Parathyroid adenoma (tissue), 2 donors: Measurements from ENCODE around the gene ZMYND8.

Experiments used
- H2AFZ ChIP-seq: fragments of 300-600 bp; sonication (generic); one replicate; pipeline ENCODE4 v1.7.0; 2017; ENCODE audit warnings: antibody characterized with exemption, mild to moderate bottlenecking
- H3K27ac ChIP-seq: fragments of 300-600 bp; sonication (generic); one replicate; pipeline ENCODE4 v1.7.0; 2017
- H3K27me3 ChIP-seq: fragments of 300-600 bp; sonication (generic); one replicate; pipeline ENCODE4 v1.7.0; 2017; ENCODE audit warnings: low read length; ENCODE audit not compliant: control insufficient read depth, insufficient read depth
- H3K36me3 ChIP-seq: fragments of 300-600 bp; sonication (generic); one replicate; pipeline ENCODE4 v1.7.0; 2017; ENCODE audit warnings: low read length; ENCODE audit not compliant: control insufficient read depth, insufficient read depth
- H3K4me1 ChIP-seq: fragments of 300-600 bp; sonication (generic); one replicate; pipeline ENCODE4 v1.7.0; 2017; ENCODE audit warnings: control low read depth
- H3K4me2 ChIP-seq: fragments of 300-600 bp; sonication (generic); one replicate; pipeline ENCODE4 v1.7.0; 2017; ENCODE audit warnings: low read length
- H3K4me3 ChIP-seq: fragments of 300-600 bp; sonication (generic); one replicate; pipeline ENCODE4 v1.7.0; 2017; ENCODE audit warnings: low read depth, low read length
- H3K79me2 ChIP-seq: fragments of 300-600 bp; sonication (generic); one replicate; pipeline ENCODE4 v1.7.0; 2017; ENCODE audit warnings: control low read depth
- H3K9ac ChIP-seq: fragments of 300-600 bp; sonication (generic); one replicate; pipeline ENCODE4 v1.7.0; 2017; ENCODE audit warnings: mild to moderate bottlenecking
- H3K9me3 ChIP-seq: fragments of 300-600 bp; sonication (generic); one replicate; pipeline ENCODE4 v1.7.0; 2017; ENCODE audit warnings: low read length; ENCODE audit not compliant: control insufficient read depth
- CTCF ChIP-seq: fragments of 300-600 bp; sonication (generic); IDR thresholded peaks from one replicate; pipeline ENCODE4 v1.7.0; 2017; ENCODE audit warnings: antibody characterized with exemption, mild to moderate bottlenecking
- donor health status: primary hyperparathyroidism.

Gene ZMYND8

GRCh38 chr20:47191074-47191673 is 165.3 kb downstream of the ZMYND8 start:
- no peak for TF ChIP-seq CTCF

GRCh38 chr20:47189060-47189459 is 167.4 kb downstream of the ZMYND8 start:
- no peaks in the 10 kb centered on the region for H3K4me1 ChIP-seq
- no peaks in the 10 kb centered on the region for H3K36me3 ChIP-seq
- H3K4me3 ChIP-seq: no peak overlapping the region
- H3K27ac ChIP-seq: no peak overlapping the region
- no peaks in the 10 kb centered on the region for H3K9me3 ChIP-seq
- no peak overlapping the region for H2AFZ ChIP-seq
- H3K79me2 ChIP-seq: no peaks in the 10 kb centered on the region
- no peak for TF ChIP-seq CTCF
- H3K9ac ChIP-seq: no peak overlapping the region
- H3K27me3 ChIP-seq: no peaks in the 10 kb centered on the region
- no peak overlapping the region for H3K4me2 ChIP-seq

More at GRCh38 chr20:47191074-47191673, 165.3 kb downstream of the ZMYND8 start:
- no peak overlapping the region for H3K4me2 ChIP-seq
- H3K27me3 ChIP-seq: no peaks in the 10 kb centered on the region
- H3K9me3 ChIP-seq: no peaks in the 10 kb centered on the region
- H3K36me3 ChIP-seq: no peaks in the 10 kb centered on the region
- H3K4me3 ChIP-seq: no peak overlapping the region
- H2AFZ ChIP-seq: no peak overlapping the region
- no peak overlapping the region for H3K9ac ChIP-seq
- no peaks in the 10 kb centered on the region for H3K79me2 ChIP-seq
- no peak overlapping the region for H3K27ac ChIP-seq
- H3K4me1 ChIP-seq: no peaks in the 10 kb centered on the region

GRCh38 chr20:47188540-47188939 is 168.0 kb downstream of the ZMYND8 start:
- Histone ChIP-seq H3K4me3 (no peak overlapping the region), H2AFZ (no peak overlapping the region), H3K27me3 (no peaks in the 10 kb centered on the region), H3K9ac (no peak overlapping the region), H3K4me2 (no peak overlapping the region), H3K36me3 (no peaks in the 10 kb centered on the region), H3K4me1 (no peaks in the 10 kb centered on the region), H3K9me3 (no peaks in the 10 kb centered on the region), H3K27ac (no peak overlapping the region), H3K79me2 (no peaks in the 10 kb centered on the region)
- TF ChIP-seq CTCF: no peak

GRCh38 chr20:47187450-47188195 is 168.9 kb downstream of the ZMYND8 start:
- no peak overlapping the region for H3K27ac ChIP-seq
- H3K9me3 ChIP-seq: no peaks in the 10 kb centered on the region
- H3K4me1 ChIP-seq: no peaks in the 10 kb centered on the region
- H3K9ac ChIP-seq: no peak overlapping the region
- H2AFZ ChIP-seq: no peak overlapping the region
- no peak overlapping the region for H3K4me2 ChIP-seq
- no peak overlapping the region for H3K4me3 ChIP-seq
- no peaks in the 10 kb centered on the region for H3K27me3 ChIP-seq
- TF ChIP-seq CTCF: no peak
- no peaks in the 10 kb centered on the region for H3K36me3 ChIP-seq
- H3K79me2 ChIP-seq: no peaks in the 10 kb centered on the region
